Esophagus squamous epithelium (tissue), 5 donors: ENCODE data around the gene SYNRG. TPM values are rescaled to one million over a fixed set of nuclear protein-coding genes. Genes with fewer than 3 reads are reported as not detected.

Source experiments
- DNase-seq: peaks from one replicate; lab custom pipeline; 2025; lab: John Stamatoyannopoulos, UW
- H3K27ac ChIP-seq, 4 donors: fragments of 200-600 bp; sonication (generic); one replicate each; pipeline ENCODE4 v1.5.1; 2016 to 2019; ENCODE audit warnings: mild to moderate bottlenecking in 1 of 4
- H3K27me3 ChIP-seq, 4 donors: fragments of 200-600 bp; sonication (generic); 1 replicate in 3 of 4; 2 replicates in 1 of 4; pipeline versions ENCODE4 v1.5.1 to v1.6.0; 2017 to 2021; ENCODE audit warnings: antibody characterized with exemption in 1 of 4
- H3K36me3 ChIP-seq, 3 donors: fragments of 200-600 bp; sonication (generic); one replicate each; pipeline ENCODE4 v1.5.1; 2016 to 2019
- H3K4me1 ChIP-seq, 3 donors: fragments of 200-600 bp; sonication (generic); one replicate each; pipeline ENCODE4 v1.5.1; 2017 to 2019
- H3K4me3 ChIP-seq, 4 donors: fragments of 200-600 bp; sonication (generic); 1 replicate in 3 of 4; 2 replicates in 1 of 4; pipeline ENCODE4 v1.5.1; 2016 to 2019; ENCODE audit warnings: mild to moderate bottlenecking in 2 of 4, moderate library complexity in 1 of 4
- H3K9me3 ChIP-seq, 3 donors: fragments of 200-600 bp; sonication (generic); one replicate each; pipeline ENCODE4 v1.5.1; 2016 to 2019
- POLR2A ChIP-seq, 4 donors: fragments of 450-650 bp; IDR thresholded peaks; one replicate each; pipeline ENCODE4 v1.6.1; 2017; ENCODE audit warnings: antibody characterized with exemption in 4 of 4, mild to moderate bottlenecking in 4 of 4, moderate library complexity in 3 of 4
- WGBS, 2 donors: methylation state at CpG; one replicate each; pipeline ENCODE4 v1.1.5; 2018; 5-methylcytosine and 5-hydroxymethylcytosine counted together
- intact Hi-C: fragments of 100-400 bp; cut with DNase I; formaldehyde crosslinking; loops from one replicate; pipeline ENCODE4 v1.15.0; 2022
- total RNA-seq, 4 donors: library from RNA; depleted of rRNA; stranded (reverse); fragments of >200 nt; gene quantifications; one replicate each; pipeline ENCODE4 v1.1.0, GENCODE V29; 2016
- TF ChIP-seq, protein P1 (sequence below), 6 experiments: fragments of 450-650 bp in 4 of 6; fragments of 200-600 bp in 2 of 6; sonication (generic) in 2 of 6; IDR thresholded peaks; one replicate each; pipeline ENCODE4 v1.5.1; 2016 to 2019; ENCODE audit warnings: antibody characterized with exemption in 6 of 6, mild to moderate bottlenecking in 4 of 6, moderate library complexity in 4 of 6
- donor health status: DM: yes; HTN: yes; CAD: no.

The SYNRG gene
- total RNA-seq, 4 donors from 2014 or later: 16.5 to 24.2 (median 21.3) TPM

- DNase-seq: no peak
Observed at GRCh38 chr17:37648555-37648954, 39.3 kb upstream of the SYNRG start.

GRCh38 chr17:37647856-37648255 is 38.6 kb upstream of the SYNRG start:
- 88% methylated on average over 1 of the region's 1 CpG for WGBS, 2 donors
- H3K4me3 ChIP-seq: no peak overlapping the region
- intact Hi-C loops: no loop called here
- H3K27me3 ChIP-seq: peaks cover 0 to 84% (median 0%) of the 10 kb centered on the region in 4 donors
- TF ChIP-seq, protein P1, sequence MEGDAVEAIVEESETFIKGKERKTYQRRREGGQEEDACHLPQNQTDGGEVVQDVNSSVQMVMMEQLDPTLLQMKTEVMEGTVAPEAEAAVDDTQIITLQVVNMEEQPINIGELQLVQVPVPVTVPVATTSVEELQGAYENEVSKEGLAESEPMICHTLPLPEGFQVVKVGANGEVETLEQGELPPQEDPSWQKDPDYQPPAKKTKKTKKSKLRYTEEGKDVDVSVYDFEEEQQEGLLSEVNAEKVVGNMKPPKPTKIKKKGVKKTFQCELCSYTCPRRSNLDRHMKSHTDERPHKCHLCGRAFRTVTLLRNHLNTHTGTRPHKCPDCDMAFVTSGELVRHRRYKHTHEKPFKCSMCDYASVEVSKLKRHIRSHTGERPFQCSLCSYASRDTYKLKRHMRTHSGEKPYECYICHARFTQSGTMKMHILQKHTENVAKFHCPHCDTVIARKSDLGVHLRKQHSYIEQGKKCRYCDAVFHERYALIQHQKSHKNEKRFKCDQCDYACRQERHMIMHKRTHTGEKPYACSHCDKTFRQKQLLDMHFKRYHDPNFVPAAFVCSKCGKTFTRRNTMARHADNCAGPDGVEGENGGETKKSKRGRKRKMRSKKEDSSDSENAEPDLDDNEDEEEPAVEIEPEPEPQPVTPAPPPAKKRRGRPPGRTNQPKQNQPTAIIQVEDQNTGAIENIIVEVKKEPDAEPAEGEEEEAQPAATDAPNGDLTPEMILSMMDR (IDR thresholded peaks at IDR 0.05): no peak
- no peak for TF ChIP-seq POLR2A (IDR thresholded peaks at IDR 0.05)
- H3K4me1 ChIP-seq: peaks cover 0 to 21% (median 3%) of the 10 kb centered on the region in 3 donors
- H3K36me3 ChIP-seq: no peaks in the 10 kb centered on the region
- H3K9me3 ChIP-seq: no peaks in the 10 kb centered on the region
- no peak for DNase-seq
- no peak overlapping the region for H3K27ac ChIP-seq

More at GRCh38 chr17:37648555-37648954, 39.3 kb upstream of the SYNRG start:
- 15 to 19% methylated on average over 2 of the region's 2 CpGs for WGBS, 2 donors
- Histone ChIP-seq H3K9me3 (no peaks in the 10 kb centered on the region), H3K4me1 (peaks cover 0 to 19% (median 3%) of the 10 kb centered on the region in 3 donors), H3K27me3 (peaks cover 0 to 88% (median 0%) of the 10 kb centered on the region in 4 donors), H3K4me3 (no peak overlapping the region), H3K36me3 (no peaks in the 10 kb centered on the region), H3K27ac (peak overlapping the region in 2 of 4 donors; percentile 17 to 31)
- TF ChIP-seq, protein P1 (IDR thresholded peaks at IDR 0.05): no peak
- TF ChIP-seq POLR2A (IDR thresholded peaks at IDR 0.05): no peak
- intact Hi-C loops: no loop called here

GRCh38 chr17:37643869-37644268 is 34.7 kb upstream of the SYNRG start:
- peak overlapping the region; percentile 75 to 95 (median 84) for H3K4me3 ChIP-seq
- WGBS, 2 donors: 24 to 29% methylated on average over 3 of the region's 3 CpGs
- peaks cover 0 to 29% (median 0%) of the 10 kb centered on the region in 3 donors for H3K36me3 ChIP-seq
- H3K4me1 ChIP-seq: peaks cover 0 to 55% (median 11%) of the 10 kb centered on the region in 3 donors
- H3K9me3 ChIP-seq: no peaks in the 10 kb centered on the region
- peaks cover 0 to 47% (median 0%) of the 10 kb centered on the region in 4 donors for H3K27me3 ChIP-seq
- TF ChIP-seq POLR2A (IDR thresholded peaks at IDR 0.05): no peak
- TF ChIP-seq, protein P1 (IDR thresholded peaks at IDR 0.05): no peak
- intact Hi-C loops: no loop called here
- DNase-seq: no peak
- peak overlapping the region in 3 of 4 donors; percentile 92 to 95 (median 94) for H3K27ac ChIP-seq

DNA sequence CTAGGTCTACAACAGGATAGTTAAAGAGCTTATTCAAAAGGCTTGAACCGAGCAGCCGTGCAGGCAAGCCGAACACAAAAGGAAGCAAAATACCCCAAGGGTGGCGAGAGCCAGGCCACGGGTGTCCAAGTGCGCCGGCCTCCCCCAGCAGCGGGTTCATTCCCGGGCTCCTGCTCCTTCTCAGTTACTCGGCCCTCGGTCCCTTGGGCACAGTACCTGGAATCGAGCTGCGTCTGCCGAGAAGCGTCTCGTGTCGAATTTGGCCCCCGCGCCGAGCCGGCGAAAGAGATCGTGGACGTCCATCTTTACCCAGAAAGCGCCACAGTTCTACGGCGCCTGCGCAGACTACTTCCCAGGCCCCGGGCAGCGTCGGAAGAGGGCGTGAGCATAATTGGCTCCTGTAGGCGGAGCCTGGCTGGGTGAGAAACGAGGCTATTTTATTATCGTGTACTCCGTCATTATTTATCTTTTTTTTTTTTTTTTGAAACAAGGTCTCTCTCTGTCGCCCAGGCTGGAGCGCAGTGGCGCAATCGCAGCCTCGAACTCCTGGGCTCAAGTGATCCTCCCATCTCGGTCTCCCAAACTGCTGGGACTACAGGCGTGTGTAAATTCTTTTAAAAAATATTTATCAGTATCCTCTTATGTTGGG is 34.0 kb upstream of the SYNRG start, which contains the start of gene DDX52:
TSS of gene DDX52 (minus strand) at position 329 of the 649 bp plus-strand sequence. CDS start at position 303, 26 bp downstream.
- peak within 1 kb of the TSS; percentile 75 to 95 (median 84) for H3K4me3 ChIP-seq
- H3K36me3 ChIP-seq: peaks cover 0 to 34% (median 0%) of the 10 kb centered on the region in 3 donors
- WGBS, 2 donors: 1% methylated on average over 35 to 38 of the region's 43 CpGs
- peaks cover 0 to 41% (median 0%) of the 10 kb centered on the region in 4 donors for H3K27me3 ChIP-seq
- peak; percentile 37 for DNase-seq
- H3K4me1 ChIP-seq: peaks cover 0 to 51% (median 11%) of the 10 kb centered on the region in 3 donors
- intact Hi-C loops: no loop called here
- H3K27ac ChIP-seq: peak within 1 kb of the TSS; percentile 88 to 95 (median 93)
- TF ChIP-seq, protein P1 (IDR thresholded peaks at IDR 0.05): peak in 2 of 6 experiments; percentile 9 to 23
- peak in 3 of 4 donors; percentile 9 to 62 (median 32) for TF ChIP-seq POLR2A (IDR thresholded peaks at IDR 0.05)
- H3K9me3 ChIP-seq: no peaks in the 10 kb centered on the region

DNA sequence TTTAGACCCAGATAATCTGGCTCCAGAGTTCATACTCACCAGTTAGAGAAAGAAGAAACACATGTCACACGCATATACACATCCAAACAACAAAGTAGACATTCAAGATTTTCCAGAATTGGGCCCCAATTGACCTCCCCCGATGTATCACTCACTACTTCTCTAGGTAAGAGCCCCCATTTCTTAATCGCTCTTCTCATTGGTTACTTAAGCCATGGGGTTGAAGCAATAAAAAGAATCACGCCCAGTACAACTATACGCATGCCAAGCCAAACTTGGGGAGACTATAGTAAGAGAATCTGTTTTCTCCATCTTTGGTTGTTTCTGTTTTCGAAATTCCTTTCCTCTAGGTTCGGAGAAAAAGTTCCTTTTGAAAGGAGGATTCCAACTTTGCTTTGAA is 33.5 kb upstream of the SYNRG start:
- TF ChIP-seq, protein P1 (IDR thresholded peaks at IDR 0.05): no peak
- Histone ChIP-seq H3K4me1 (peaks cover 0 to 51% (median 11%) of the 10 kb centered on the region in 3 donors), H3K9me3 (no peaks in the 10 kb centered on the region), H3K27me3 (peaks cover 0 to 36% (median 0%) of the 10 kb centered on the region in 4 donors), H3K36me3 (peaks cover 0 to 40% (median 0%) of the 10 kb centered on the region in 3 donors), H3K27ac (peak overlapping the region; percentile 88 to 95 (median 93)), H3K4me3 (peak overlapping the region; percentile 75 to 95 (median 84))
- no peak for DNase-seq
- WGBS, 2 donors: 0 to 3% methylated on average over 7 of the region's 7 CpGs
- intact Hi-C loops: no loop called here
